Measurements from ENCODE around the gene NUMB. TPM values are rescaled to one million over a fixed set of nuclear protein-coding genes. Genes with fewer than 3 reads are reported as not detected.
A peak's percentile ranks its signal among the peaks of the same experiment; 100 is the strongest.

Gene NUMB
- total RNA-seq (2022) (81.5 and 88.5 TPM in 2 replicates), Bru-seq, nascent RNA (percentile 86 among the genes with signal in this experiment), BruChase-seq, experiment 1, labeled RNA remaining after a 6-hour chase (percentile 81 among the genes with signal in this experiment), BruChase-seq, experiment 2, labeled RNA remaining after a 2-hour chase (percentile 85 among the genes with signal in this experiment)
- long read RNA-seq, transcript NUMB-225 (12 exons, 3,547 nt): minor isoform, 14 of 185 reads
- long read RNA-seq, transcript NUMB-215 (12 exons, 3,037 nt): minor isoform, 13 of 185 reads
- long read RNA-seq, transcript NUMB-211 (11 exons, 3,607 nt): major isoform, 24 of 185 reads
- long read RNA-seq, transcript NUMB-213 (13 exons, 3,588 nt): minor isoform, 13 of 185 reads
- long read RNA-seq, partial matches to known transcripts: 26 of 185 reads
- long read RNA-seq, other reads (novel, unspliced or antisense): 95 of 185 reads

GRCh38 chr14:73458183-73458976, at the start of gene NUMB:
NUMB (minus strand) TSS chr14:73458546; CDS start chr14:73355751, 102,795 bp downstream.
- TF ChIP-seq, protein P1, sequence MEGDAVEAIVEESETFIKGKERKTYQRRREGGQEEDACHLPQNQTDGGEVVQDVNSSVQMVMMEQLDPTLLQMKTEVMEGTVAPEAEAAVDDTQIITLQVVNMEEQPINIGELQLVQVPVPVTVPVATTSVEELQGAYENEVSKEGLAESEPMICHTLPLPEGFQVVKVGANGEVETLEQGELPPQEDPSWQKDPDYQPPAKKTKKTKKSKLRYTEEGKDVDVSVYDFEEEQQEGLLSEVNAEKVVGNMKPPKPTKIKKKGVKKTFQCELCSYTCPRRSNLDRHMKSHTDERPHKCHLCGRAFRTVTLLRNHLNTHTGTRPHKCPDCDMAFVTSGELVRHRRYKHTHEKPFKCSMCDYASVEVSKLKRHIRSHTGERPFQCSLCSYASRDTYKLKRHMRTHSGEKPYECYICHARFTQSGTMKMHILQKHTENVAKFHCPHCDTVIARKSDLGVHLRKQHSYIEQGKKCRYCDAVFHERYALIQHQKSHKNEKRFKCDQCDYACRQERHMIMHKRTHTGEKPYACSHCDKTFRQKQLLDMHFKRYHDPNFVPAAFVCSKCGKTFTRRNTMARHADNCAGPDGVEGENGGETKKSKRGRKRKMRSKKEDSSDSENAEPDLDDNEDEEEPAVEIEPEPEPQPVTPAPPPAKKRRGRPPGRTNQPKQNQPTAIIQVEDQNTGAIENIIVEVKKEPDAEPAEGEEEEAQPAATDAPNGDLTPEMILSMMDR (IDR thresholded peaks at IDR 0.05; ENCODE audit: unreplicated experiment): no peak
- Mint-ChIP-seq H3K4me3 (ENCODE audit: unreplicated experiment) (peak within 1 kb of the TSS; percentile 75), H3K9me3 (ENCODE audit: unreplicated experiment) (no peaks in the 10 kb centered on the region), H3K27ac (ENCODE audit: low read depth, unreplicated experiment) (peak within 1 kb of the TSS; percentile 98), H3K36me3 (ENCODE audit: insufficient read depth, unreplicated experiment) (peaks cover 4% of the 10 kb centered on the region), H3K4me1 (ENCODE audit: insufficient read depth, unreplicated experiment) (peaks cover 33% of the 10 kb centered on the region), H3K27me3 (ENCODE audit: insufficient read depth, unreplicated experiment) (no peaks in the 10 kb centered on the region)
- CTCF ChIA-PET: interaction anchor here (0.5 to 1.8 kb wide), 5 partner anchors 9 to 263 kb away, joined by 3 to 7 read pairs (median 3); no protein-coding TSS in a partner anchor
- POLR2A ChIA-PET: interaction anchor here (0.5 to 2.9 kb wide), 23 partner anchors 10 to 492 kb away, joined by 3 to 13 read pairs (median 3); partner anchors contain the start of genes ACOT2, COQ6, DNAL1 and FAM161B
- no TSS peak for BruUV-seq (replicated peaks)
- intact Hi-C loops (cut with micrococcal nuclease): no loop called here
- DNase-seq (ENCODE audit: unreplicated experiment): peak; percentile 100

- TF ChIP-seq, protein P1 (IDR thresholded peaks at IDR 0.05; ENCODE audit: unreplicated experiment): no peak
- POLR2A ChIA-PET: interaction anchor here (1.2 kb wide), 1 partner anchor 73 kb away, joined by 4 read pairs; no protein-coding TSS in a partner anchor
- Mint-ChIP-seq H3K9me3 (ENCODE audit: unreplicated experiment) (no peaks in the 10 kb centered on the region), H3K4me3 (ENCODE audit: unreplicated experiment) (no peak overlapping the region), H3K4me1 (ENCODE audit: insufficient read depth, unreplicated experiment) (no peaks in the 10 kb centered on the region), H3K27me3 (ENCODE audit: insufficient read depth, unreplicated experiment) (no peaks in the 10 kb centered on the region), H3K36me3 (ENCODE audit: insufficient read depth, unreplicated experiment) (peaks cover 20% of the 10 kb centered on the region), H3K27ac (ENCODE audit: low read depth, unreplicated experiment) (no peak overlapping the region)
- intact Hi-C loops (cut with micrococcal nuclease): no loop called here
- DNase-seq (ENCODE audit: unreplicated experiment): no peak
- no TSS peak for BruUV-seq (replicated peaks)
- CTCF ChIA-PET: interaction anchor here (0.7 to 1.8 kb wide), 4 partner anchors 49 to 185 kb away, joined by 4 to 11 read pairs (median 4); no protein-coding TSS in a partner anchor
Measured at GRCh38 chr14:73503648-73504047, 45.3 kb upstream of the NUMB start.

DNA sequence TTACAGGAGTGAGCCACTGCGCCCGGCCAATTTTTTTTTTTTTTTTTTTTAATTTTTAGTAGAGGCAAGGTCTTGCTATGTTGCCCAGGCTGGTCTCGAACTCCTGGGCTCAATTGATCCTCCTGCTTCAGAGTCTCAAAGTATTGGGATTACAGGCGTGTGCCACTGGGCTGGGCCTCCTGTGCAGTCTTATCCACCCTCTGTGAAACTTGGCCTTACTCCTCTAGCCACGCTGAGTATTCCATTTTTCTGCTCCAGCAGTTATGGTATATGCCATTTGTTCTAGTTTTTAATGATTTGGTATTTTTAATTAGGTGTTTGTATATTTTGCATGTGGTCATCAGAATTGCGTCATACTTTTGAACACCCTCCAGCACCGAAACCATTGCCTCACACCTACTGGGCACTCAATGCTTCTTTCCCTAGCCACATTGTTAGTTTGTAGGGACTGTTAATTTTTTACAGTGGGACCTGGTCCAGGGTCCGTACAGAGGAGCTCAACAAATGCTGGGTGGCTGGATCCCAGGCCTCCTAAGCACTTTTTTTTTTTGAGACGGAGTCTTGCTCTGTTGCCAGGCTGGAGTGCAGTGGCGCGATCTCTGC, 43.8 kb upstream of the NUMB start:
- H3K4me1 Mint-ChIP-seq (ENCODE audit: insufficient read depth, unreplicated experiment): no peaks in the 10 kb centered on the region
- CTCF ChIA-PET: interaction anchor here (0.6 to 1.3 kb wide), 5 partner anchors 45 to 1071 kb away, joined by 3 to 4 read pairs (median 3); partner anchors contain the start of gene ZFYVE1
- no peak overlapping the region for H3K27ac Mint-ChIP-seq (ENCODE audit: low read depth, unreplicated experiment)
- no peaks in the 10 kb centered on the region for H3K27me3 Mint-ChIP-seq (ENCODE audit: insufficient read depth, unreplicated experiment)
- DNase-seq (ENCODE audit: unreplicated experiment): peak; percentile 58
- no TSS peak for BruUV-seq (replicated peaks)
- TF ChIP-seq, protein P1 (IDR thresholded peaks at IDR 0.05; ENCODE audit: unreplicated experiment): no peak
- H3K36me3 Mint-ChIP-seq (ENCODE audit: insufficient read depth, unreplicated experiment): peaks cover 20% of the 10 kb centered on the region
- H3K4me3 Mint-ChIP-seq (ENCODE audit: unreplicated experiment): no peak overlapping the region
- intact Hi-C loops (cut with micrococcal nuclease): no loop called here
- H3K9me3 Mint-ChIP-seq (ENCODE audit: unreplicated experiment): no peaks in the 10 kb centered on the region
- POLR2A ChIA-PET: interaction anchor here (1.3 kb wide), 1 partner anchor 11 kb away, joined by 4 read pairs; the partner anchor contains the start of gene RIOX1
